ENCODE data around the gene BICDL1.

BICDL1 gene

DNA sequence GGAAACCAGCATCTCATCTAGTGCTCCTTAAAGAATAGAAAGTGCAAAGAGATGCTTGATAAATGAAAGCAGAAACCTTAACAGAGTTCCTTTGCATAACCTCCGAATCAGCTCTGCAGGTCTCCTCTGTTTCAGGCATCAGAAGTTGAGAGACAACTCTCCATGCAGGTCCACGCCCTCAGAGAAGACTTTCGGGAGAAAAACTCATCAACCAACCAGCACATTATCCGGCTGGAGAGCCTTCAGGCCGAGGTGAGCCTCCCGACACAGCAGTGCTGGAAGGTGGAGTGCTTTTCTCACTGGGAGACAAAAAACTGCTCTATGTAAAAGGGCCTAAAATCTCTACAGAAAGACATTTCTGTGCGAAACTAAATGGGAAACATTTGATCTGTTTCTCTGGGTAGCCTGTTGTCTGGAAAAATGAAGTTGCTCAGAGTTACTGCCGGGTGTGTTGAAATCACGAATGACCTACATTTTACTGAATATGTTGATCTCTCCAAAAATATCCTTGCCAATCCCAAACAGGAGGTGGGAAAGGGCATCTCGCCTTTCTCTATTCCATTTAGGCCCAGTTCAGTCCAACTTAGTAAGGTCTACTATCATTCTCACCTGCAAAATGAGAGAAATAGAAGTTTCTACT, 72.7 kb downstream of the BICDL1 start:
- Histone ChIP-seq H3K9ac (ENCODE audit: low read depth, low read length) (no peak overlapping the region), H3K36me3 (ENCODE audit: control insufficient read depth, insufficient read depth, low read length) (no peaks in the 10 kb centered on the region), H3K27me3 (ENCODE audit: control insufficient read depth, insufficient read depth, low read length) (no peaks in the 10 kb centered on the region), H3K4me3 (ENCODE audit: low read depth, low read length) (no peak overlapping the region), H3K4me1 (ENCODE audit: control insufficient read depth, insufficient read depth, low read length) (peaks cover 4% of the 10 kb centered on the region), H3K9me3 (ENCODE audit: control insufficient read depth, insufficient read depth, low read length) (no peaks in the 10 kb centered on the region)

DNA sequence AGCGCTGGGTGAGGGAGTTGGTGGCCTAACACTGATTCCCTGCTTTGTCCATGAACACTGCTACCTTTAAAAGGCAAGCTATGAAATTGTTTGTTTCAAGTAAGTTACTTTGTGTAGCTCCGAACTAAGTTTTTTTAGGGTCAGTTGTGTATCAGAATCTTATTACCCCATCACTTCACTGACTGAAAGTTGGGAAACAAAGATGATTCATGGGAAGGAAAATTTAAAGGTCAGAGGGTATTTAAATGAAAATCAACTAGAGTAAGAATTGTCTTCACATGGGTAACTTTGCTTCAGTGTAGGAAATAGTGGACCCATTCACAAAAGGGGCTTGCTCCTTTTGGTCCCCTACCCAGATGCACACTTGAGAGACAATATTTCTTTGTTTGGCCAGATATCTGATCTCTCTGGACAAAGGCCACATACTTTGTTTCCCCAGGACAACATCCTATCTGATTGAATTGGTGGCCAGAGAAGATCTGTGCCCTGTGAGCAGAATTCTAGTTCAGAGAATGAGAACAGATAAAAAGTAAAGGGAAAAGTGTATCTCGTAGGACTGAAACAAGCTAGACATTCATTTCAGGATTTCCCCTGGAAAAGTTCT, 74.0 kb downstream of the BICDL1 start:
- H3K9me3 ChIP-seq (ENCODE audit: control insufficient read depth, insufficient read depth, low read length) = no peaks in the 10 kb centered on the region
- H3K27me3 ChIP-seq (ENCODE audit: control insufficient read depth, insufficient read depth, low read length) = no peaks in the 10 kb centered on the region

DNA sequence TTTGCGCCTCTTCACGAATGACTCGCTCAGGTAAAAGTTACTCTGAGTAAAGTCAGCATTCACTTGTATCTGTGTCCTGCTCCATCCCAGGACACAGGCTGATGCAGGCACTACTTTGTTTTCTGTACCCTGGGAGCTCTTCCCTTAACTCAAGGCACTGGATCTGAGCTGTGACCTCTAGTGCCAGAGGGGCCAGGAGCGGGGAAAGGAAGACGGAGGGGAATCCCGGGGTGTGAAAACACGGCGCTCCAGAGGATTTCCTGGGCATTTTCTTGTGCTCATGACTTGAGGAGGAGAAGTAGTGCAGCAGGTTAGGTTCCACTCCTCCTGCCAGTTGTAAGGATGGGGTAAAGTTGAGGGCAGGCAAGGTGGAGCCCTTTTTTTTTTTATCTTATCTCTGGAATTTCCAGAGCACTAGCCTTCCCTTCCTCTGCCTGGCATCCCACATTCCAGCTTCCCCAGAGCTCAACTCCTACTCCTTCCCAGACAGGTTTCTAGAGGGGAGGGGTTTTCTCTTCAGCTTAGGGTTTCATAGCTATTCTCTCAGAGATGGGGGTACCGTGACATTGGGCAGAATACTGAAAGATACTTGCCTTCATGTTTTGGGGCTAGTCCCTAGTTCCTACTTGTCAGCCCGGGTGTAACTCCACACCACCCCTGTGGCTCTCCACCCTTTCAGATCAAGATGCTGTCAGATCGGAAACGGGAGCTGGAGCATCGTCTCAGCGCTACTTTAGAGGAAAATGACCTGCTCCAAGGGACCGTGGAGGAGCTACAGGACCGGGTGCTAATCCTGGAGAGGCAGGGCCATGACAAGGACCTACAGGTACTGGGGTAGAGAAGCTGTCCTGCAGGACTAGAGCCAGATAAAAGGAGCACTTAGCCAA, 75.3 kb downstream of the BICDL1 start:
- peaks cover 4% of the 10 kb centered on the region for H3K4me1 ChIP-seq (ENCODE audit: control insufficient read depth, insufficient read depth, low read length)
- no peaks in the 10 kb centered on the region for H3K9me3 ChIP-seq (ENCODE audit: control insufficient read depth, insufficient read depth, low read length)
- no peak overlapping the region for H3K9ac ChIP-seq (ENCODE audit: low read depth, low read length)
- no peak overlapping the region for H3K4me3 ChIP-seq (ENCODE audit: low read depth, low read length)
- H3K27me3 ChIP-seq (ENCODE audit: control insufficient read depth, insufficient read depth, low read length) = no peaks in the 10 kb centered on the region
- no peaks in the 10 kb centered on the region for H3K36me3 ChIP-seq (ENCODE audit: control insufficient read depth, insufficient read depth, low read length)

More for the DNA sequence above, 74.0 kb downstream of the BICDL1 start:
- H3K4me1 ChIP-seq (ENCODE audit: control insufficient read depth, insufficient read depth, low read length) = peaks cover 4% of the 10 kb centered on the region
- no peak overlapping the region for H3K4me3 ChIP-seq (ENCODE audit: low read depth, low read length)
- H3K9ac ChIP-seq (ENCODE audit: low read depth, low read length) = no peak overlapping the region
- H3K36me3 ChIP-seq (ENCODE audit: control insufficient read depth, insufficient read depth, low read length) = no peaks in the 10 kb centered on the region

DNA sequence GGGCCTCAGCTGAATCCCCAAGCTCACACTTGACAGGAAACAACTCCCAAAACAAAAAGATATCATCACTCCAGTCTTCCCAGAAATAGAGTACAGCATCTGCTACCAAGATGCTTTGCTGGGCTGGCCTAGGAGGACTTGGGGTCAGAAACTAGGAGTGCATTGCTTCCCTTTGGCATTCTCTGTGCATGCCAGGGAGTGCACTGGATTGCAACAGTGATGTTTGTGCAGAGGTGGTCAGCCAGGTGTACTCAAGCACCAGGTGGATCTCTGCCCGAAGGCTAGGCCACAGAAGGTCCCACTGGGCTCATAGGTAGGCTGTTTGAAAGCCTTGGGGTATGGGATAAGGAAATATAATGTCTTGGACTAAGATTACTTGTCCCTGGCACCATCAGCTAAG, 76.4 kb downstream of the BICDL1 start:
- Histone ChIP-seq H3K4me1 (ENCODE audit: control insufficient read depth, insufficient read depth, low read length) (peaks cover 4% of the 10 kb centered on the region), H3K36me3 (ENCODE audit: control insufficient read depth, insufficient read depth, low read length) (no peaks in the 10 kb centered on the region), H3K27me3 (ENCODE audit: control insufficient read depth, insufficient read depth, low read length) (no peaks in the 10 kb centered on the region), H3K4me3 (ENCODE audit: low read depth, low read length) (no peak overlapping the region), H3K9me3 (ENCODE audit: control insufficient read depth, insufficient read depth, low read length) (no peaks in the 10 kb centered on the region), H3K9ac (ENCODE audit: low read depth, low read length) (no peak overlapping the region)

DNA sequence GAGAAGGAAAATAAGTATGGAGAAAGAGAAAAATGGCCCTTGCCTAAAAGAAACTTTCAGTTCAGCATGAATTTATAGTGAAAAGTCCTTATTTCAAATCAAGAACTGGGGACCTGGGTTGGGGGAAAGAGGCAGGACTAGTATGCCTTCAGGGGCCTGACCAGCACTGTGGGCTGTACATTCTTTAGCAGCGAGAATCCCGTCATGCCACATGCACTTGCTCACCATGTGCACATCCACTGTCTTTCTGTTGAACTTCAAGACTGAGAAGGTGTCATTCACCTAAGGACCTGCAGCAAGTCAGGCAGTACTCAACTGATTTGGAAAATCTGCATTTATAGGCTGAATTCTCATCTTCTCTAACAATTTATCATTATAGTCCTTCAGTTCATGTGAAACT, 77.3 kb downstream of the BICDL1 start:
- Histone ChIP-seq H3K36me3 (ENCODE audit: control insufficient read depth, insufficient read depth, low read length) (no peaks in the 10 kb centered on the region), H3K27me3 (ENCODE audit: control insufficient read depth, insufficient read depth, low read length) (no peaks in the 10 kb centered on the region), H3K9me3 (ENCODE audit: control insufficient read depth, insufficient read depth, low read length) (no peaks in the 10 kb centered on the region), H3K9ac (ENCODE audit: low read depth, low read length) (no peak overlapping the region), H3K4me3 (ENCODE audit: low read depth, low read length) (no peak overlapping the region), H3K4me1 (ENCODE audit: control insufficient read depth, insufficient read depth, low read length) (peaks cover 4% of the 10 kb centered on the region)

DNA sequence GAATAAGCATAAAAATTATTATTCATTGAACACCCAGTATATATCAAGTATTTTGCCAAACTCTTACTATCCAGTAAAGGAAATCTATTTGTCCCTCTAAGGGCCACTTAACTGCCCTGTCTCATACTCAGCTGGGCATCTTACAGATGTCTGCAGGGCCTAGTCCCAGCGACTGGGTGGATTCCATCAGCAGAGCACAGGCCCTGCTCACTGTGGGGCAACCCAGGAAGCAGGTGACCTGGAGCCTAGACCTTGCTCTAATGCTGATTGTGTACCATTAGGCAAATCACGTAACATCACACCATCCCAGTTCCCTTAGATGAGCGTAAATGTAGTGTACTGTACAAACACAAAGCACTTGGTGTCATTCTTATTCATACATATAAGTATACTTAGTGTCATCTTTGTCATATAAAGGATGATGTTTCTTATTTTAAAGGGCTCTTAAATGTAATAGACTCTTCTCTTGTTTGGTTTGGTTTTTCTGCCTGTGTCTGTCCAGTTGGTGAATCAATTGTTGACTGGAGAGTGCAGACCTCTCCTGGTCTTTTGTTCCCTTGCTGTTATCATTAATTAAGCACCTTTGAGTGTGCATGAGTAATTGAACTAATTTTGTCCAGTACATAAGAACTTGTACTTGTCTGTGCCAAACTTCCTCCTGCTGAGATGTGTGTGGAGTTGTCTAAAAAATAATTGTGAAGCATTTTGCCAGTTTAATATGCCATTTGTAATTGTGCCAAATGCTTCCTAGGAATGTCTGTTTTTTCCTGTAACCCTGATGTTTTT, 78.2 kb downstream of the BICDL1 start:
- H3K9me3 ChIP-seq (ENCODE audit: control insufficient read depth, insufficient read depth, low read length) = no peaks in the 10 kb centered on the region
- H3K36me3 ChIP-seq (ENCODE audit: control insufficient read depth, insufficient read depth, low read length) = no peaks in the 10 kb centered on the region
- H3K4me3 ChIP-seq (ENCODE audit: low read depth, low read length) = no peak overlapping the region
- H3K4me1 ChIP-seq (ENCODE audit: control insufficient read depth, insufficient read depth, low read length) = peaks cover 4% of the 10 kb centered on the region
- no peaks in the 10 kb centered on the region for H3K27me3 ChIP-seq (ENCODE audit: control insufficient read depth, insufficient read depth, low read length)
- no peak overlapping the region for H3K9ac ChIP-seq (ENCODE audit: low read depth, low read length)

DNA sequence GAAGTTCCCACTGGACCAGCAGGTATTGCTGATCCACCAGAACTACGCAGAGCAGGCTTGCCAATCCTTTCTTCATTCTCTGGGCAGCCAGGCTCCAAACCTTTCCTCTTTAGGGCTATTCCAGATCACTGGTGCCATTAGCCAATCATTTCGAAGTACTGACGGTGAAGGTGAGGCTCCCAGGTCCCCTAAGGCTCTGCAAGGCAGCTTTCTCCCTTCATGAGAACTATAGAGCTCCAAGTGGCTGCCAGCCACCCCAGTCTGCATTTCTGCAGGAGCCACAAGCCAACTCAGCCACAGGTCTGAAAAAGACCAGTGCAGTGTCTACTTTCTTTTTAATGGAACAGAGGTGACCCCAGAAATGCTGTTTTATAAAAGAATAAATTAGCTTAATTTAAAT, 78.9 kb downstream of the BICDL1 start:
- no peaks in the 10 kb centered on the region for H3K27me3 ChIP-seq (ENCODE audit: control insufficient read depth, insufficient read depth, low read length)
- H3K4me3 ChIP-seq (ENCODE audit: low read depth, low read length) = no peak overlapping the region
- H3K9me3 ChIP-seq (ENCODE audit: control insufficient read depth, insufficient read depth, low read length) = no peaks in the 10 kb centered on the region
- no peaks in the 10 kb centered on the region for H3K36me3 ChIP-seq (ENCODE audit: control insufficient read depth, insufficient read depth, low read length)
- no peak overlapping the region for H3K9ac ChIP-seq (ENCODE audit: low read depth, low read length)
- H3K4me1 ChIP-seq (ENCODE audit: control insufficient read depth, insufficient read depth, low read length) = peaks cover 4% of the 10 kb centered on the region

DNA sequence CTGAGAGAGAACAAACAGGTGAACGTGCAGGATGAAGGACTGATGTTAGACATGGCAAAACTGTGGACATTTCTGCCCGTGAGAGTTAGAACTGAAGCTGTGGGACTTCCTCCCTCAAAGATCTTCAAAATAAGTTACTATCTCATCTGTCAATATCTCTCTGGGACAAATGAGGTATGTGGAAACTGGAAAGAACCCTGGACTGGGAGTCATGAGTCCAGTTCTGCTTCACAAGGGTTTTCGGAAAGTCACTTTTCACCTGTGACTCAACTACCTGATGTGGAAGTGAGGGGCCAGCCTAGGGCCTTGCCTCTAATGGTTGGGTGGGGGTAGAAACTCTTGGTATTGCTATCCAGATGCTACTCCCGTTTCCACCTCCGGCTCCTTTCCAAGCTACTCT, 80.2 kb downstream of the BICDL1 start:
- Histone ChIP-seq H3K36me3 (ENCODE audit: control insufficient read depth, insufficient read depth, low read length) (no peaks in the 10 kb centered on the region), H3K9me3 (ENCODE audit: control insufficient read depth, insufficient read depth, low read length) (no peaks in the 10 kb centered on the region), H3K9ac (ENCODE audit: low read depth, low read length) (no peak overlapping the region), H3K4me1 (ENCODE audit: control insufficient read depth, insufficient read depth, low read length) (peaks cover under 1% of the 10 kb centered on the region), H3K27me3 (ENCODE audit: control insufficient read depth, insufficient read depth, low read length) (no peaks in the 10 kb centered on the region), H3K4me3 (ENCODE audit: low read depth, low read length) (no peak overlapping the region)

DNA sequence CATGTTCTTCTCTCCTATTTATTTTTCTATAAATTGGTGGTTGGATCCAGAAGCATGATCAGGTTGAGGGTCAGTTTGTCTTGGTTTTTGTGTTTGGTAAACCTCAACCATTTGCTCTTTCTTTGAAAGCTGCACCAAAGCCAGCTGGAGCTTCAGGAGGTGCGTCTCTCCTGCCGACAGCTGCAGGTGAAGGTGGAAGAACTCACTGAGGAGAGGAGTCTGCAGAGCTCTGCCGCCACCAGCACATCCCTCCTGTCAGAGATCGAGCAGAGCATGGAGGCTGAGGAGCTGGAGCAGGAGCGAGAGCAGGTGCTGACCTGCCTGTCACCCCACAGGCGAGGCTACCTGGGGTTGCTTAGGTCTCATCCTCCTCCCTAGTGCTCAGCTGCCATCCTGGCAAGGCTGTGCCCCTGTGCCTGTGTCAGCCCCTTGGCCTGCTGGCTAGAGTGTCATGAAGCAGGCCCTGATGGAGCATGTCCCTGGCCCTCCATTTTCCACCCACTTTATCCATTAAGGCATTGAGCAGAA, 82.5 kb downstream of the BICDL1 start:
- no peaks in the 10 kb centered on the region for H3K9me3 ChIP-seq (ENCODE audit: control insufficient read depth, insufficient read depth, low read length)
- H3K27me3 ChIP-seq (ENCODE audit: control insufficient read depth, insufficient read depth, low read length) = no peaks in the 10 kb centered on the region
- no peaks in the 10 kb centered on the region for H3K4me1 ChIP-seq (ENCODE audit: control insufficient read depth, insufficient read depth, low read length)
- H3K9ac ChIP-seq (ENCODE audit: low read depth, low read length) = no peak overlapping the region
- no peaks in the 10 kb centered on the region for H3K36me3 ChIP-seq (ENCODE audit: control insufficient read depth, insufficient read depth, low read length)
- no peak overlapping the region for H3K4me3 ChIP-seq (ENCODE audit: low read depth, low read length)

DNA sequence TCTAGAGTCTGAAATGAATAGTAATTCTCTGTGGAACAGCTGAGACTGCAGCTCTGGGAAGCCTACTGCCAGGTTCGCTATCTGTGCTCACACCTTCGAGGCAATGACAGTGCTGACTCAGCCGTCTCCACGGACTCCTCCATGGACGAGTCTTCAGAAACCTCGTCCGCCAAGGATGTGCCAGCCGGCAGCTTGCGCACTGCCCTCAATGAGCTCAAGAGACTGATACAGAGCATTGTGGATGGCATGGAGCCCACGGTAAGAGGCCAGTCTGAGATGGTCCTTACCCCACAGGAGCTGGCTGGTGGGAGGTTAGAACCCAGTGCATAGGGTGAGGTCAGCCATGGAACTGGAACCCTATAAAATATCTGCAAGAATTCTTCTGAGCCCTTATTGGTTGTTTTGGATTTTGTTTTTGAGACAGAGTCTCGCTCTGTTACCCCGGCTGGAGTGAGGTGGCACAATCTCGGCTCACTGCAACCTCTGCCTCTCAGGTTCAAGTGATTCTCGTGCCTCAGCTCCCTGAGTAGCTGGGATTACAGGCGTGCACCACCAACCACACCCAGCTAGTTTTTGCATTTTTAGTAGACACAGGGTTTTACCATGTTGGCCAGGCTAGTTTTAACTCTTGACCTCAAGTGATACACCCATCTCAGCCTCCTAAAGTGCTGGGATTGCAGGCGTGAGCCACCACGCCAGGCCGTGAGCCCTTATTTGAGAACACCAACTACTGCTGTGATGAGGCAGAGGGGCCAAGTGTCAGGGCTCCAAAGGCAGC, 83.6 kb downstream of the BICDL1 start:
- Histone ChIP-seq H3K36me3 (ENCODE audit: control insufficient read depth, insufficient read depth, low read length) (no peaks in the 10 kb centered on the region), H3K9ac (ENCODE audit: low read depth, low read length) (no peak overlapping the region), H3K4me3 (ENCODE audit: low read depth, low read length) (no peak overlapping the region), H3K9me3 (ENCODE audit: control insufficient read depth, insufficient read depth, low read length) (no peaks in the 10 kb centered on the region), H3K4me1 (ENCODE audit: control insufficient read depth, insufficient read depth, low read length) (no peaks in the 10 kb centered on the region), H3K27me3 (ENCODE audit: control insufficient read depth, insufficient read depth, low read length) (no peaks in the 10 kb centered on the region)
